GM12878 (cell line): Measurements from ENCODE around the gene ATP8B1. TPM values are rescaled to one million over a fixed set of nuclear protein-coding genes. Genes with fewer than 3 reads are reported as not detected.

Experiments
- ATAC-seq: fragments of 200-7000 bp; cut with Tn5 transposase; 3 replicates; pipeline ENCODE4 v1.9.1; 2020; ENCODE audit warnings: mild to moderate bottlenecking, moderate library complexity
- BruUV-seq: library from RNA; stranded (reverse); fragments of 400-500 nt; replicated peaks from 2 replicates; lab custom pipeline; 2021; lab: Mats Ljungman, UMichigan
- CTCF ChIA-PET: fragments of 300-600 bp; sonication (Branson Sonifier 250); formaldehyde crosslinking; extraction: SDS; loops from one replicate; lab custom pipeline; 2021; ENCODE audit warnings: inconsistent platforms; lab: Yijun Ruan, JAX
- POLR2A ChIA-PET: fragments of 350-600 bp; formaldehyde crosslinking; extraction: SDS; loops from one replicate; lab custom pipeline; 2021; ENCODE audit warnings: inconsistent platforms; lab: Charles Lee
- RAD21 ChIA-PET: fragments of 300-600 bp; sonication (Branson Sonifier 250); formaldehyde crosslinking; loops from one replicate; lab custom pipeline; 2023; ENCODE audit warnings: antibody characterized with exemption; ENCODE audit not compliant: unreplicated experiment; lab: Charles Lee
- SMC1A ChIA-PET: fragments of 300-600 bp; sonication (Branson Sonifier 250); formaldehyde crosslinking; loops from one replicate; lab custom pipeline; 2023; ENCODE audit not compliant: unreplicated experiment, uncharacterized antibody; lab: Charles Lee
- DNase-seq: peaks from one replicate; pipeline ENCODE4 v3.0.0-alpha.2; 2011; ENCODE audit warnings: low read depth, low spot score
- FAIRE-seq: peaks from 3 replicates; lab custom pipeline; 2011; peaks lifted over from hg19 to GRCh38; lab: Jason Lieb, UNC
- H2AFZ ChIP-seq: 2 replicates; pipeline ENCODE4 v1.6.0; 2011; ENCODE audit warnings: low read depth, low read length, control low read depth; ENCODE audit not compliant: control insufficient read depth
- H3K27ac ChIP-seq: 2 replicates; pipeline ENCODE4 v1.5.1; 2011; ENCODE audit warnings: control low read depth; ENCODE audit not compliant: control insufficient read depth, insufficient read depth
- H3K27me3 ChIP-seq, 2 experiments: replicated peaks in 1 of 2; 2 replicates each; pipeline versions ENCODE4 v1.6.0 to v1.6.1; 2011; ENCODE audit warnings: low read length in 1 of 2; ENCODE audit not compliant: control insufficient read depth in 2 of 2, insufficient read depth in 2 of 2
- H3K36me3 ChIP-seq, 2 experiments: 2 replicates each; pipeline ENCODE4 v1.5.1; 2011; ENCODE audit warnings: low read length in 1 of 2; ENCODE audit not compliant: control insufficient read depth in 2 of 2, insufficient read depth in 2 of 2
- H3K4me1 ChIP-seq: 2 replicates; pipeline ENCODE4 v1.6.1; 2011; ENCODE audit warnings: mild to moderate bottlenecking, low read length, moderate library complexity, mixed read lengths; ENCODE audit not compliant: control insufficient read depth, insufficient read depth
- H3K4me2 ChIP-seq: 2 replicates; pipeline ENCODE4 v1.6.0; 2011; ENCODE audit warnings: control low read depth; ENCODE audit not compliant: control insufficient read depth, insufficient read depth
- H3K4me3 ChIP-seq: fragments of 200-600 bp; sonication (generic); 2 replicates; pipeline ENCODE4 v1.5.1; 2016
- H3K79me2 ChIP-seq: 2 replicates; pipeline ENCODE4 v1.6.0; 2011; ENCODE audit warnings: low read length; ENCODE audit not compliant: control insufficient read depth, insufficient read depth
- H3K9ac ChIP-seq: 2 replicates; pipeline ENCODE4 v1.8.0; 2011; ENCODE audit warnings: low read length, control low read depth, mixed read lengths; ENCODE audit not compliant: control insufficient read depth, insufficient read depth
- H3K9me3 ChIP-seq: replicated peaks from 3 replicates; pipeline ENCODE4 v1.5.1; 2011; ENCODE audit warnings: mild to moderate bottlenecking, low read length; ENCODE audit not compliant: control insufficient read depth, insufficient read depth
- H4K20me1 ChIP-seq: 2 replicates; pipeline ENCODE4 v1.6.0; 2011; ENCODE audit not compliant: control insufficient read depth, insufficient read depth
- BACH1 ChIP-seq: fragments of 450-650 bp; IDR thresholded peaks from 2 replicates; pipeline ENCODE4 v1.6.1; 2017; ENCODE audit warnings: mild to moderate bottlenecking, borderline replicate concordance
- CREM ChIP-seq: IDR thresholded peaks from 2 replicates; pipeline ENCODE4 v1.6.1; 2014; ENCODE audit warnings: antibody characterized with exemption, low read depth
- EP300 ChIP-seq, 2 experiments: fragments of 150-350 bp in 1 of 2; IDR thresholded peaks; 2 replicates each; pipeline ENCODE4 v1.6.1; 2011 to 2012; ENCODE audit warnings: low read depth in 2 of 2, low read length in 2 of 2, borderline replicate concordance in 1 of 2, improper control_type of control experiment in 1 of 2, inconsistent platforms in 1 of 2; ENCODE audit not compliant: control insufficient read depth in 1 of 2
- GATAD2B ChIP-seq: fragments of 450-650 bp; conservative IDR thresholded peaks from 2 replicates; pipeline ENCODE4 v1.6.1; 2017; ENCODE audit warnings: low read depth, mild to moderate bottlenecking, moderate library complexity
- NBN ChIP-seq: fragments of 450-650 bp; IDR thresholded peaks from 2 replicates; pipeline ENCODE4 v1.6.1; 2016
- NFIC ChIP-seq: IDR thresholded peaks from 2 replicates; pipeline ENCODE4 v1.6.1; 2012; ENCODE audit warnings: low read depth, mild to moderate bottlenecking, inconsistent platforms, low read length, moderate library complexity
- NR2C1 ChIP-seq: fragments of 450-650 bp; IDR thresholded peaks from 2 replicates; pipeline ENCODE4 v1.6.1; 2017; ENCODE audit warnings: antibody characterized with exemption, mild to moderate bottlenecking, moderate library complexity
- POLR2AphosphoS5 ChIP-seq: IDR thresholded peaks from 2 replicates; pipeline ENCODE4 v1.6.1; 2011; ENCODE audit warnings: mild to moderate bottlenecking, low read length, inconsistent platforms
- SRF ChIP-seq, 2 experiments: IDR thresholded peaks; 2 replicates each; pipeline ENCODE4 v1.6.1; 2011; ENCODE audit warnings: low read depth in 2 of 2, low read length in 2 of 2, mild to moderate bottlenecking in 1 of 2, moderate library complexity in 1 of 2
- SUPT20H ChIP-seq: IDR thresholded peaks from 2 replicates; pipeline ENCODE4 v1.6.1; 2011; ENCODE audit warnings: low read depth, mild to moderate bottlenecking, low read length, moderate library complexity, borderline replicate concordance; ENCODE audit not compliant: control insufficient read depth
- WGBS: methylation state at CpG from one replicate; pipeline ENCODE4 v1.1.6; 2016; ENCODE audit warnings: low lambda C conversion rate; ENCODE audit not compliant: insufficient replicate concordance, insufficient coverage; ENCODE audit errors: missing lambda C conversion rate; 5-methylcytosine and 5-hydroxymethylcytosine counted together
- in situ Hi-C: fragments of 300-500 bp; cut with MboI; formaldehyde crosslinking; loops from 9 replicates; pipeline ENCODE4 v1.14.3; 2018; ENCODE audit warnings: mixed read lengths
- intact Hi-C: fragments of 100-400 bp; cut with micrococcal nuclease; formaldehyde crosslinking; loops from one replicate; pipeline ENCODE4 v1.14.2; 2022; ENCODE audit not compliant: unreplicated experiment
- polyA plus RNA-seq, 11 experiments: library from polyadenylated mRNA; depleted of rRNA in 4 of 11; unstranded in 6 of 11; stranded (reverse) in 5 of 11; fragments of >200 nt; fragmentation: Nextera tagmentation in 4 of 11; fragmentation: Illumina TruSeq in 1 of 11; extraction: Ambion mirVana in 4 of 11; extraction: Trizol in 1 of 11; gene quantifications; 1 replicate in 1 of 11; 2 replicates in 10 of 11; pipeline versions ENCODE4 v1.2.1 to v1.2.3, GENCODE V29; 2011 to 2016; ENCODE audit warnings: inconsistent platforms in 2 of 11, missing spikeins in 2 of 11, low read depth in 1 of 11
- total RNA-seq, 4 experiments: library from RNA; depleted of rRNA in 3 of 4; stranded (reverse); fragments of >200 nt in 3 of 4; fragmentation: Illumina TruSeq in 1 of 4; extraction: Trizol in 1 of 4; gene quantifications; 2 replicates each; pipeline versions ENCODE4 v1.2.1 to v1.2.3, GENCODE V29; 2013 to 2021
- TF ChIP-seq, protein P1 (sequence below): IDR thresholded peaks from 2 replicates; pipeline ENCODE4 v1.6.1; 2012; ENCODE audit warnings: mild to moderate bottlenecking, low read depth, low read length
- TF ChIP-seq, protein P2 (sequence below), 3 experiments: IDR thresholded peaks in 2 of 3; conservative IDR thresholded peaks in 1 of 3; 2 replicates each; pipeline ENCODE4 v1.5.1; 2011; ENCODE audit warnings: low read depth in 3 of 3, low read length in 3 of 3, mild to moderate bottlenecking in 3 of 3, control low read depth in 2 of 3, moderate library complexity in 2 of 3, inconsistent platforms in 1 of 3, mixed read lengths in 1 of 3; ENCODE audit not compliant: control insufficient read depth in 2 of 3, insufficient read depth in 1 of 3; ENCODE audit errors: extremely low read depth in 1 of 3
- TF ChIP-seq, protein P3 (sequence below): fragments of 150-350 bp; IDR thresholded peaks from 2 replicates; pipeline ENCODE4 v1.6.1; 2014; ENCODE audit warnings: mild to moderate bottlenecking, low read depth, low read length

The ATP8B1 gene
- total and polyA plus RNA-seq, 10 of the 15 experiments (the other 5 are each of a cell fraction or from before 2014, with no cell fraction given): 0.03 to 0.37 (median 0.11) TPM

DNA sequence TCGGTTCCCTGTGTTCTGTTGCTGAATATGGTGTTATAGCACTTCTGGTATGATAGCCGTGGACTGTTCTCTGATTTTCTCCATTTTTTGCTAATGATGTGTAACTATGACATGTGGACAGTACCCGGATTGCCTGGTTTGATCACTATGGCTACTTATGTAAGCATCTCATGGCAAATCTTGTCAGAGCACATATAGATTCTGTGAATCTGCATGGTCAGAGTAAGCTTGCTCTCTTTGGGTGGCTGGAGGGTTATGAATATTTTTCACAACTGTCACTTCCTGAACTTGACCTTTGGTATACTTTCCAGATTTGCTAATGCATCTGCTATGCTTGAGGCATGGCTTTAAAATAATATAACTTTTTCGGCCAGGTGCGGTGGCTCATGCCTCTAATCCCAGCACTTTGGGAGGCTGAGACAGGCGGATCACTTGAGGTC is 36.8 kb upstream of the ATP8B1 start:
- peaks cover 26% of the 10 kb centered on the region for H3K4me1 ChIP-seq
- no peak overlapping the region for H3K9ac ChIP-seq
- WGBS: 77% methylated on average over 6 of the region's 6 CpGs
- no peaks in the 10 kb centered on the region for H4K20me1 ChIP-seq
- H3K27ac ChIP-seq: no peak overlapping the region
- RAD21 ChIA-PET: interaction anchor here (0.6 kb wide), 2 partner anchors 357 to 579 kb away, joined by 3 to 4 read pairs; no protein-coding TSS in a partner anchor
- no peak overlapping the region for H2AFZ ChIP-seq
- in situ Hi-C loops (loop anchor here (25.0 kb wide), 1 partner anchor 203 kb away; no protein-coding TSS in a partner anchor), intact Hi-C loops (loop anchor here (2.0 to 5.0 kb wide), 2 partner anchors 85 to 218 kb away; partner anchors contain the start of gene NARS1)
- peaks cover 7% of the 10 kb centered on the region for H3K9me3 ChIP-seq
- POLR2A ChIA-PET: no interaction called here
- no peaks in the 10 kb centered on the region for H3K79me2 ChIP-seq
- H3K36me3 ChIP-seq: no peaks in the 10 kb centered on the region
- peaks cover 0 to 4% of the 10 kb centered on the region in 2 experiments; a peak in 3 of 4 replicates for H3K27me3 ChIP-seq
- no peak overlapping the region for H3K4me3 ChIP-seq
- no peak overlapping the region; the same call in 1 of the 2 replicates for H3K4me2 ChIP-seq
- CTCF ChIA-PET: no interaction called here
- no peak for DNase-seq
- no peak for FAIRE-seq
- BruUV-seq: no TSS peak
- ATAC-seq: no peak
- SMC1A ChIA-PET: interaction anchor here (1.0 to 1.6 kb wide), 2 partner anchors 9 to 209 kb away, joined by 3 to 8 read pairs; no protein-coding TSS in a partner anchor
- no peak for TF ChIP-seq NBN
- TF ChIP-seq, protein P1, sequence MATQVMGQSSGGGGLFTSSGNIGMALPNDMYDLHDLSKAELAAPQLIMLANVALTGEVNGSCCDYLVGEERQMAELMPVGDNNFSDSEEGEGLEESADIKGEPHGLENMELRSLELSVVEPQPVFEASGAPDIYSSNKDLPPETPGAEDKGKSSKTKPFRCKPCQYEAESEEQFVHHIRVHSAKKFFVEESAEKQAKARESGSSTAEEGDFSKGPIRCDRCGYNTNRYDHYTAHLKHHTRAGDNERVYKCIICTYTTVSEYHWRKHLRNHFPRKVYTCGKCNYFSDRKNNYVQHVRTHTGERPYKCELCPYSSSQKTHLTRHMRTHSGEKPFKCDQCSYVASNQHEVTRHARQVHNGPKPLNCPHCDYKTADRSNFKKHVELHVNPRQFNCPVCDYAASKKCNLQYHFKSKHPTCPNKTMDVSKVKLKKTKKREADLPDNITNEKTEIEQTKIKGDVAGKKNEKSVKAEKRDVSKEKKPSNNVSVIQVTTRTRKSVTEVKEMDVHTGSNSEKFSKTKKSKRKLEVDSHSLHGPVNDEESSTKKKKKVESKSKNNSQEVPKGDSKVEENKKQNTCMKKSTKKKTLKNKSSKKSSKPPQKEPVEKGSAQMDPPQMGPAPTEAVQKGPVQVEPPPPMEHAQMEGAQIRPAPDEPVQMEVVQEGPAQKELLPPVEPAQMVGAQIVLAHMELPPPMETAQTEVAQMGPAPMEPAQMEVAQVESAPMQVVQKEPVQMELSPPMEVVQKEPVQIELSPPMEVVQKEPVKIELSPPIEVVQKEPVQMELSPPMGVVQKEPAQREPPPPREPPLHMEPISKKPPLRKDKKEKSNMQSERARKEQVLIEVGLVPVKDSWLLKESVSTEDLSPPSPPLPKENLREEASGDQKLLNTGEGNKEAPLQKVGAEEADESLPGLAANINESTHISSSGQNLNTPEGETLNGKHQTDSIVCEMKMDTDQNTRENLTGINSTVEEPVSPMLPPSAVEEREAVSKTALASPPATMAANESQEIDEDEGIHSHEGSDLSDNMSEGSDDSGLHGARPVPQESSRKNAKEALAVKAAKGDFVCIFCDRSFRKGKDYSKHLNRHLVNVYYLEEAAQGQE: no peak
- no peak for TF ChIP-seq POLR2AphosphoS5
- TF ChIP-seq SRF (IDR thresholded peaks at IDR 0.05; ENCODE audit: low read depth in 2 of 2, low read length in 2 of 2): no peak
- no peak for TF ChIP-seq BACH1
- TF ChIP-seq NFIC: no peak
- TF ChIP-seq, protein P2, sequence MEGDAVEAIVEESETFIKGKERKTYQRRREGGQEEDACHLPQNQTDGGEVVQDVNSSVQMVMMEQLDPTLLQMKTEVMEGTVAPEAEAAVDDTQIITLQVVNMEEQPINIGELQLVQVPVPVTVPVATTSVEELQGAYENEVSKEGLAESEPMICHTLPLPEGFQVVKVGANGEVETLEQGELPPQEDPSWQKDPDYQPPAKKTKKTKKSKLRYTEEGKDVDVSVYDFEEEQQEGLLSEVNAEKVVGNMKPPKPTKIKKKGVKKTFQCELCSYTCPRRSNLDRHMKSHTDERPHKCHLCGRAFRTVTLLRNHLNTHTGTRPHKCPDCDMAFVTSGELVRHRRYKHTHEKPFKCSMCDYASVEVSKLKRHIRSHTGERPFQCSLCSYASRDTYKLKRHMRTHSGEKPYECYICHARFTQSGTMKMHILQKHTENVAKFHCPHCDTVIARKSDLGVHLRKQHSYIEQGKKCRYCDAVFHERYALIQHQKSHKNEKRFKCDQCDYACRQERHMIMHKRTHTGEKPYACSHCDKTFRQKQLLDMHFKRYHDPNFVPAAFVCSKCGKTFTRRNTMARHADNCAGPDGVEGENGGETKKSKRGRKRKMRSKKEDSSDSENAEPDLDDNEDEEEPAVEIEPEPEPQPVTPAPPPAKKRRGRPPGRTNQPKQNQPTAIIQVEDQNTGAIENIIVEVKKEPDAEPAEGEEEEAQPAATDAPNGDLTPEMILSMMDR (IDR thresholded peaks at IDR 0.05 in 2 of 3, conservative IDR thresholded peaks at IDR 0.05 in 1 of 3; ENCODE audit: control insufficient read depth in 2 of 3, extremely low read depth in 1 of 3, insufficient read depth in 1 of 3, low read depth in 3 of 3, low read length in 3 of 3): no peak
- TF ChIP-seq, protein P3, sequence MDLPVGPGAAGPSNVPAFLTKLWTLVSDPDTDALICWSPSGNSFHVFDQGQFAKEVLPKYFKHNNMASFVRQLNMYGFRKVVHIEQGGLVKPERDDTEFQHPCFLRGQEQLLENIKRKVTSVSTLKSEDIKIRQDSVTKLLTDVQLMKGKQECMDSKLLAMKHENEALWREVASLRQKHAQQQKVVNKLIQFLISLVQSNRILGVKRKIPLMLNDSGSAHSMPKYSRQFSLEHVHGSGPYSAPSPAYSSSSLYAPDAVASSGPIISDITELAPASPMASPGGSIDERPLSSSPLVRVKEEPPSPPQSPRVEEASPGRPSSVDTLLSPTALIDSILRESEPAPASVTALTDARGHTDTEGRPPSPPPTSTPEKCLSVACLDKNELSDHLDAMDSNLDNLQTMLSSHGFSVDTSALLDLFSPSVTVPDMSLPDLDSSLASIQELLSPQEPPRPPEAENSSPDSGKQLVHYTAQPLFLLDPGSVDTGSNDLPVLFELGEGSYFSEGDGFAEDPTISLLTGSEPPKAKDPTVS: no peak
- no peak for TF ChIP-seq NR2C1
- TF ChIP-seq SUPT20H: no peak
- no peak for TF ChIP-seq GATAD2B
- no peak for TF ChIP-seq EP300 (IDR thresholded peaks at IDR 0.05; ENCODE audit: borderline replicate concordance in 1 of 2, control insufficient read depth in 1 of 2, low read depth in 2 of 2, low read length in 2 of 2)
- no peak for TF ChIP-seq CREM
